Measurements from ENCODE around the gene C10orf120. TPM values are rescaled to one million over a fixed set of nuclear protein-coding genes. Genes with fewer than 3 reads are reported as not detected.

The C10orf120 gene
- total and polyA plus RNA-seq, 10 of the 15 experiments (the other 5 are each of a cell fraction or from before 2014, with no cell fraction given): not detected

DNA sequence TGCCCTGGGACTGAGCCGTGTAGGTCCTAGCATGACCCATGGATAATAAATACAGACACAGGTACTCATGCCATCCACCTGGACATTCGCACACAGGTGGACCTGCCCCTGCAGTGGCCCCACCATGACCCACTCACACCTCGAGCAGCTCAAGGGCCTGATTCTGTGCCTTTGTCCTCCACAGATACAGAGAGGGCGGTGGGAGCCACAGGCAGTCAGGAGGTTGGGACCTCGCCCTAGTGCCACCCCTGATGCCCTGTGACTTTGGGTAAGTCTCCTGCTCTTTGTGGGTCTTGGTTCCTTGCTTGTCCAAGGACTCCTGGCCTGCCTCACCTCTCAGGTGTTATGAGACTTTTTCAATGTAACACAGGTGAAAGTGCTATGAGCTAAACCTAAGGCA is 42.9 kb downstream of the C10orf120 start:
- no peak for DNase-seq (ENCODE audit: low read depth, low spot score)
- Histone ChIP-seq H3K36me3 (ENCODE audit: control insufficient read depth in 2 of 2, insufficient read depth in 2 of 2, low read length in 1 of 2) (no peaks in the 10 kb centered on the region), H3K4me3 (no peak overlapping the region), H3K9me3 (replicated peaks; ENCODE audit: control insufficient read depth, insufficient read depth, low read length) (no peaks in the 10 kb centered on the region), H4K20me1 (ENCODE audit: control insufficient read depth, insufficient read depth) (no peaks in the 10 kb centered on the region), H3K27me3 (replicated peaks in 1 of 2; ENCODE audit: control insufficient read depth in 2 of 2, insufficient read depth in 2 of 2, low read length in 1 of 2) (peaks cover 2 to 3% of the 10 kb centered on the region in 2 experiments), H3K79me2 (ENCODE audit: control insufficient read depth, insufficient read depth, low read length) (no peaks in the 10 kb centered on the region), H3K27ac (ENCODE audit: control insufficient read depth, insufficient read depth) (no peak overlapping the region), H3K4me2 (ENCODE audit: control insufficient read depth, insufficient read depth) (no peak overlapping the region), H3K9ac (ENCODE audit: control insufficient read depth, insufficient read depth, low read length) (no peak overlapping the region), H3K4me1 (ENCODE audit: control insufficient read depth, insufficient read depth, low read length) (no peaks in the 10 kb centered on the region), H2AFZ (ENCODE audit: control insufficient read depth, low read depth, low read length) (no peak overlapping the region)
- ATAC-seq: no peak
- in situ Hi-C loops (cut with MboI) (no loop called here), intact Hi-C loops (cut with micrococcal nuclease; ENCODE audit: unreplicated experiment) (no loop called here)
- no TSS peak for BruUV-seq (replicated peaks)
- no peak for FAIRE-seq
- ChIA-PET CTCF (no interaction called here), POLR2A (no interaction called here), SMC1A (ENCODE audit: uncharacterized antibody, unreplicated experiment) (interaction anchor here (1.2 kb wide), 1 partner anchor 8 kb away, joined by 3 read pairs; no protein-coding TSS in a partner anchor), RAD21 (ENCODE audit: unreplicated experiment) (no interaction called here)
- TF ChIP-seq CHD1 (IDR thresholded peaks at IDR 0.05; ENCODE audit: low read depth, low read length) (no peak), SUZ12 (IDR thresholded peaks at IDR 0.05; ENCODE audit: unreplicated experiment) (no peak), HDGF (IDR thresholded peaks at IDR 0.05) (no peak), MXI1 (IDR thresholded peaks at IDR 0.05; ENCODE audit: low read depth, low read length) (no peak), SMARCA5 (IDR thresholded peaks at IDR 0.05) (no peak), STAT1 (conservative IDR thresholded peaks at IDR 0.05) (no peak), CBFB (IDR thresholded peaks at IDR 0.05; ENCODE audit: low read depth) (no peak), STAT3 (IDR thresholded peaks at IDR 0.05; ENCODE audit: low read depth, low read length) (no peak), CHD2 (IDR thresholded peaks at IDR 0.05; ENCODE audit: borderline replicate concordance, low read depth, low read length) (no peak), HCFC1 (IDR thresholded peaks at IDR 0.05; ENCODE audit: low read length) (no peak), SMC3 (IDR thresholded peaks at IDR 0.05; ENCODE audit: borderline replicate concordance, low read length) (no peak), KLF5 (IDR thresholded peaks at IDR 0.05; ENCODE audit: partially characterized antibody) (no peak)
- TF ChIP-seq, protein P1, sequence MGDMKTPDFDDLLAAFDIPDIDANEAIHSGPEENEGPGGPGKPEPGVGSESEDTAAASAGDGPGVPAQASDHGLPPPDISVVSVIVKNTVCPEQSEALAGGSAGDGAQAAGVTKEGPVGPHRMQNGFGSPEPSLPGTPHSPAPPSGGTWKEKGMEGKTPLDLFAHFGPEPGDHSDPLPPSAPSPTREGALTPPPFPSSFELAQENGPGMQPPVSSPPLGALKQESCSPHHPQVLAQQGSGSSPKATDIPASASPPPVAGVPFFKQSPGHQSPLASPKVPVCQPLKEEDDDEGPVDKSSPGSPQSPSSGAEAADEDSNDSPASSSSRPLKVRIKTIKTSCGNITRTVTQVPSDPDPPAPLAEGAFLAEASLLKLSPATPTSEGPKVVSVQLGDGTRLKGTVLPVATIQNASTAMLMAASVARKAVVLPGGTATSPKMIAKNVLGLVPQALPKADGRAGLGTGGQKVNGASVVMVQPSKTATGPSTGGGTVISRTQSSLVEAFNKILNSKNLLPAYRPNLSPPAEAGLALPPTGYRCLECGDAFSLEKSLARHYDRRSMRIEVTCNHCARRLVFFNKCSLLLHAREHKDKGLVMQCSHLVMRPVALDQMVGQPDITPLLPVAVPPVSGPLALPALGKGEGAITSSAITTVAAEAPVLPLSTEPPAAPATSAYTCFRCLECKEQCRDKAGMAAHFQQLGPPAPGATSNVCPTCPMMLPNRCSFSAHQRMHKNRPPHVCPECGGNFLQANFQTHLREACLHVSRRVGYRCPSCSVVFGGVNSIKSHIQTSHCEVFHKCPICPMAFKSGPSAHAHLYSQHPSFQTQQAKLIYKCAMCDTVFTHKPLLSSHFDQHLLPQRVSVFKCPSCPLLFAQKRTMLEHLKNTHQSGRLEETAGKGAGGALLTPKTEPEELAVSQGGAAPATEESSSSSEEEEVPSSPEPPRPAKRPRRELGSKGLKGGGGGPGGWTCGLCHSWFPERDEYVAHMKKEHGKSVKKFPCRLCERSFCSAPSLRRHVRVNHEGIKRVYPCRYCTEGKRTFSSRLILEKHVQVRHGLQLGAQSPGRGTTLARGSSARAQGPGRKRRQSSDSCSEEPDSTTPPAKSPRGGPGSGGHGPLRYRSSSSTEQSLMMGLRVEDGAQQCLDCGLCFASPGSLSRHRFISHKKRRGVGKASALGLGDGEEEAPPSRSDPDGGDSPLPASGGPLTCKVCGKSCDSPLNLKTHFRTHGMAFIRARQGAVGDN (IDR thresholded peaks at IDR 0.05): no peak
- TF ChIP-seq, protein P2, sequence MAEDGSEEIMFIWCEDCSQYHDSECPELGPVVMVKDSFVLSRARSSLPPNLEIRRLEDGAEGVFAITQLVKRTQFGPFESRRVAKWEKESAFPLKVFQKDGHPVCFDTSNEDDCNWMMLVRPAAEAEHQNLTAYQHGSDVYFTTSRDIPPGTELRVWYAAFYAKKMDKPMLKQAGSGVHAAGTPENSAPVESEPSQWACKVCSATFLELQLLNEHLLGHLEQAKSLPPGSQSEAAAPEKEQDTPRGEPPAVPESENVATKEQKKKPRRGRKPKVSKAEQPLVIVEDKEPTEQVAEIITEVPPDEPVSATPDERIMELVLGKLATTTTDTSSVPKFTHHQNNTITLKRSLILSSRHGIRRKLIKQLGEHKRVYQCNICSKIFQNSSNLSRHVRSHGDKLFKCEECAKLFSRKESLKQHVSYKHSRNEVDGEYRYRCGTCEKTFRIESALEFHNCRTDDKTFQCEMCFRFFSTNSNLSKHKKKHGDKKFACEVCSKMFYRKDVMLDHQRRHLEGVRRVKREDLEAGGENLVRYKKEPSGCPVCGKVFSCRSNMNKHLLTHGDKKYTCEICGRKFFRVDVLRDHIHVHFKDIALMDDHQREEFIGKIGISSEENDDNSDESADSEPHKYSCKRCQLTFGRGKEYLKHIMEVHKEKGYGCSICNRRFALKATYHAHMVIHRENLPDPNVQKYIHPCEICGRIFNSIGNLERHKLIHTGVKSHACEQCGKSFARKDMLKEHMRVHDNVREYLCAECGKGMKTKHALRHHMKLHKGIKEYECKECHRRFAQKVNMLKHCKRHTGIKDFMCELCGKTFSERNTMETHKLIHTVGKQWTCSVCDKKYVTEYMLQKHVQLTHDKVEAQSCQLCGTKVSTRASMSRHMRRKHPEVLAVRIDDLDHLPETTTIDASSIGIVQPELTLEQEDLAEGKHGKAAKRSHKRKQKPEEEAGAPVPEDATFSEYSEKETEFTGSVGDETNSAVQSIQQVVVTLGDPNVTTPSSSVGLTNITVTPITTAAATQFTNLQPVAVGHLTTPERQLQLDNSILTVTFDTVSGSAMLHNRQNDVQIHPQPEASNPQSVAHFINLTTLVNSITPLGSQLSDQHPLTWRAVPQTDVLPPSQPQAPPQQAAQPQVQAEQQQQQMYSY (CRISPR knock-in tag; IDR thresholded peaks at IDR 0.05): no peak
- 2% methylated on average over 5 of the region's 5 CpGs for WGBS (ENCODE audit: insufficient coverage, insufficient replicate concordance, low lambda C conversion rate, missing lambda C conversion rate)

Measured in GM12878 (cell line).